ENCODE results near the gene ACAD8.
A peak's percentile ranks its signal among the peaks of the same experiment; 100 is the strongest.
"Not testable (repeated sequence)": the region's sequence is repeated elsewhere in the genome, so short reads cannot be mapped to it uniquely, and the experiment has no call there.

The ACAD8 gene

DNA sequence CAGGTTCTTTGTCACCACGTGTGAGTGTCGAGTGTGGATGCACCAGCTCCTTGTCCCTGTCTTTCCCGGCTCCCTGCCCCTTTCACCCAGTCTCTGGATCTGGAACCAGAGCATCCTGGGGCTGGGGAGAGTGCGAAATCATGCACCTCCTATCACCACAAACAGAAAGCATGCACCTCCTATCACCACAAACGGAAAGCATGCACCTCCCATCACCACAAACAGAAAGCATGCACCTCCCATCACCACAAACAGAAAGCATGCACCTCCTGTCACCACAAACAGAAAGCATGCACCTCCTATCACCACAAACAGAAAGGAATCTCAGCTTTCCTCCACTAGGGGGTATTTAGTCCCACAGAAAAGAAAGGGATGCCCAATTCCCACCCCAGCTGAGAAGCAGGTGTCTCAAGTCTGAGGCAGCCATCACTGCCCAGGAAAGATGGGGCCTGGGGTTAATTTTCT is 16.9 kb downstream of the ACAD8 start:
- DNase-seq = no peak

DNA sequence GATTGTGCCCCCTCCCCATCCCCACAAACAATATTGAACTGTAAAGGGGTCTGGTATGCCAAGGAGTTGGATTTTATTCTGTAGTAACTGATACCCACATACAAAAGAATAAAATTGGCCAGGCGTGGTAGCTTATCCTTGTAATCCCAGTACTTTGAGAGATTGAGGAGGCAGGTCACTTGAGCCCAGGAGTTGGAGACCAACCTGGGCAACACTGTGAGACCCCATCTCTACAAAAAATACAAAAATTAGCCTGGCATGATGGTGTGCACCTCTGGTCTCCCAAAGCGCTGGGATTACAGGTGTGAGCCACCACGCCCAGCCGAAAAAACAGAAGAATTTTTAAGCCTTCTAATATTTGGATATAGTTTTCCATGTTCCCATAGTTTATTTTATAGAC is 18.6 kb downstream of the ACAD8 start:
- no peak for DNase-seq

DNA sequence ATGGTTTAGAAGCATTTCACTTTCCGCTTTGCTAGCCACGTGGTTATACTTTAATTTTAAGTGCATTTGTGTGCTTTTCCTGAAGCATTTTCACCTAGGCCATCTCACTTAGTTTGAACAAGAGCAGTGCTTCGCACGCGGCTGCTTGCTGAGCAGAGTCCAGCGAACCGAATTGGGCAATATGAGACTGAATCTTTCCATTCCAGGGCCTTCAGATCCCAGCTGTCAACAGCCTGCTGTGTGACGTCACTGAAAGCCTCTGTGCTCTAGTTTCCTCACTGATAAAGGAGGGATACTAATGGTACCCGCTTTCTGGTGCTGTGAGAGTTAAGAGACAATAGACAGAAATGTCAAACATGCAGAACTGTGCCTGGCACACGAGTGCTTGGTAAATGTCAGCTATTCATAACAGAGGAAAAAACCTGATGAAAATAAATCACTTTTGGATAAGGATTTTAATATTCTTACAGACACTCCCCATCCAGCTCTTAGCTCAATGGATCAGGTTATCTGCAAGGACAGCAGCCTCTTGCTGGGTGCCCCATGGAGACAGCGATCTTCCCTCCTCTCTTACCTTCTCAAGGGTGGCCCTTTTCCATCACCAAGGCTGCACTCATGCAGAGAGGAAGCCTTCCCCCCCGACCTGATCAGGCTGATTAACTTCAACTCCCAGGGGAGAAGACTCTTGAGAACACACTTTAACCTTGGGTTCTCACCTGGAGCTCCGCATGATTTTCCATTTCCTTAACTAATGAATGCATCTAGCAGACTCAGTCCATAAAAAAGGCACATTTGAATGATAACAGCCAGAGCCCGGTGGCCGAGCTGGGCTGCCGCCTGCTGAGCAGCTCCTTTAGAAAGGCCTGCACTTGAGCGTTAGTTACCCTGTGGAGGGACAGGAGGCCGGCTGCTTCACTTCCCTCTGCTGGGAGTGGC is 19.3 kb downstream of the ACAD8 start:
- DNase-seq = no peak

DNA sequence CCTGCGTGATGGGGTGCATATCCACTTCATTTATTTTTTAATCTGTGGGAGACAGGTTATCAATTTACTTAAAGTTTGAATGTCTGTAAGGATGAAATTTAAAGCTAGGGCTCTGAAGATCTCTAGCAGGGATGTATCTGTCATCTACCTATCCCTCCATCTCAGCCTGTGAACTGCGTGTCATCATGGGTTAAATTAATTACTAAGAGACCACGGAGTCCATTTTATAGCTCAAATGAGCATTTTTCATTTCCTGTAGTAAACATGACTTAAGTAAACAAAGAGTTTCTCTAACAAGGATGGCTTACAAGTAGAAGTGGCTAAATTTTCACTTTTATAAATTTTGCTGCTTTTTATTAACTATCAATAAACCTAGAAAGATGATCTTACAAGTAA is 19.9 kb downstream of the ACAD8 start:
- DNase-seq = no peak

DNA sequence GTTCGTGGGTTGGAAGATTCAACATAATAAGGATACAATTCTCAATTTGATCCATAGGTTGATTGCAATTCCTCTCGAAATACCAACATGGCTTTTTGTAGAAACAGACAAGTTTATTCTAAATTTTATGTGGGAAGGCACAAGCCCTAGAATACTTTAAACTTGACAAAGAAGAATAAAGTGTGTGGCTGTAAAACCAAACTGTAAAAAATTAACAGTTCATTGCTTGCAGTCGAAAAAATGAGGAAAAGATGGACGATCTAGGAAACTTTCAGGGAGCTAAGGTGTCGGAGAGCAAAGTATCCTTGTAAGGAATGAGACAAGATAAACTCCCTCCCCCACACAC is 21.8 kb downstream of the ACAD8 start:
- no peak for DNase-seq

DNA sequence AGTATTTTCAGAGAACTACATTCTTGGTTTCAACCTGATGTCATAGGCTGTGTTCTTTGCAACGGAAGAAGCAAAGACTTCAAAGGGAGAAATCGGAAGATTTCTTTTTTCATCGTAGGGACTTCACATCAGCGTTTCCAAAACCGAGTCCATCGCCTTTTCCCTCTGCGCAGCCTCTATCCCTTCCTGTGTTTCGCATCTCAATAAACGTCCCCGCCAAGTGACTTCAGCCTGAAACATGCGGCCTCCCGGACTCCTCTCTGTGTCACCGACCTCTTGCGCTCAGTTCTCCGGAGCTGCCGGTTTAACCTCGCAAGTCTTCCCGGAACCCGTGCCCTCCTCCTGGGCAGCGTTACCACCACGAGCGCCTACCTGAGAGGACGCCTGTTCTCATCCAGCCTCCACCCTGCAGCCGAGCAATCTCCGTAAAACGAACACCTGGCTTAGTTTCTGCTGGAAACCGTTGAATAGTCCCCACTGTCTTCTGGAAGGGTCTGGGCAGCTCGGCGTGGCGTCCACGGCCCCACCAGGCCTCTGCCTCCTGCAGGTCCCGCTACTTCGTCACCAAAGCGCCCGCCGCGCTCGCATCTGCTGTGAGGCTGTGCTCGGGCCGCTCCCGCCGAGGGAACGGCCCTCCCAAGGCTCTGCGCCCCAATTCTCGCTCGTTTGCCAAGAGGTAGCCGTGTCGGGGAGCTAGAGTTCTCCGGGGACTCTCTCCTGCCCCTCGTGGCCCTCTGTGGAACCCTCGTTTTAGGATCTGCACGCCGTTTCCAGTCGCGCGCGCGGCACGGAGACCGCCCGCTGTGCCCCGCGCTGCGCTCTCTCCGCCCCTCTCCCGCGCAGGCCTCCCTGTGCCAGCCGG is 22.4 kb downstream of the ACAD8 start, which contains the start of gene GLB1L3:
TSS of gene GLB1L3 (plus strand) at position 846 of the 862 bp plus-strand sequence. CDS start 362 bp downstream, outside the sequence.
- DNase-seq = no peak

DNA sequence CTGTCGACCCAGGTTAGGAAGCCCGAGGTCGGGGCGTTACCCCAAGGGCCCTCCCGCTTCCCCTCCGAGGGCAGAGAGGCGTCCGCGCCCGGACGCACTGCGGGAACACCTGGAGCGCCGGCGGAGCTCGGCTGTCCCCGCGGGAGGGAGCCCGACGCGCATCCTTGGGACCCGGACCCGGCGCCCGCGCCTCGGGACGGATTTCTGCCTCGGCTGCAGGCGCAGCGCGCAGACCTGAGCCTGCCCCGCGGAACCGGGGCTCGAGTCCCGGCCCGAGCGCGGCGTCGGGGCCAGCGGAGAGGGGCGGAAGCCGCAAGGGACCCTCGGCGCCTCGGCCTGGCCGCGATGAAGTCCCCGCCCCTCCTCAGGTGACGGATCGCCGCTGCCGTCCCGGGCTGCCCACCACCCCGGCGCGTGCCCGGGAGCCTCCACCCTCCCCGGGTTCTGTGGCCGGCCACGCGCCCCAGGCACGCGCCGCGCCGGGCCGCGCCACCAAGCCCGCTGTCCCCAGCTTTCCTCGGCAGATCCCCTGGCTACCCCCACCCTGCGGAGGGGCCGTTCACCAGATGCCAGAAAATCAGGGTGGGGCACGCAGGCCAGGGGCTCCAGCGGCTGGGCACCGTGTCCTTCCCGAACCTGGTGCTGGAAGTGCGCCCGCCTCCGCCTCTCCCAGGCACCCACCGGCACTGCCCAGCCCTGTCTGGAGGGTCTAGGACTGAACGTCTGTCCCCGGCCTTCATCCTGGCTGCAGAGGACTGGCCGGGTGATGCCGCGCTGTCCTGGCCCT is 23.2 kb downstream of the ACAD8 start:
- no peak for DNase-seq

DNA sequence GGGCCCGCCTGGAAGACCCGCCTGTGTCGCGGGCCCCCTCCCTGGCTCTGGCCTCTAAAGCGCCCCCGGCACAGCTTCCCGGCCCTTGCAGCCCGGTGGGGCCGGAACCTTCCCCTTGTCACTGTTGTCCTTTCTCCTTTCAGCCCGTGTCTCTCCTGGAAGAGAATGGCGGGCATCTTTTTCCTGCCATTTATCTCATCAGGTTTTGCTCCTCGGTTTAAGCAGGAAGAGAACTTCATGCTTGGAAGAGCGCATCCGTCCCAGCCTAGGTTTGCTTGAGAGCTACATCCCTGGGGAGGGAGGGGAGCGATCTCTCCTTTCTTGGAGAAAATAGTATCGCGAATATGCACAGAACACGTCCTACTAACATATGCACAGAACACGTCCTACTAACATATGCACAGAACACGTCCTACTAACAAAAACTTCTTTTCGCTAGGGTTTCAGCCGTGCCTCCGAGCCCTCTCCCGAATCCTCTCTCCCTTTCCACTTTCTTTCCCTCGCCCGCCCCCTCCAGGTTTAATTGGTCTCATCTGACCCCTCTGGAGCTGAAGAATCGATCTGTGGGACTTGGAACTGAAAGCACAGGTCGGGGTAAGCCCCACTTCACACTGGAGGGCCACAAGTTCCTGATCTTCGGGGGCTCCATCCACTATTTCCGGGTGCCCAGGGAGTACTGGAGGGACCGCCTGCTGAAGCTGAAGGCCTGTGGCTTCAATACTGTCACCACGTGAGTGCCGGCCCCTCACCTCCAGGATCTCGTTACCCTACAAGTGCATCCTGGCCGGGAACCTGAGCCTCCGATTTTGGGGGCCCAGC is 24.0 kb downstream of the ACAD8 start:
- DNase-seq = no peak

DNA sequence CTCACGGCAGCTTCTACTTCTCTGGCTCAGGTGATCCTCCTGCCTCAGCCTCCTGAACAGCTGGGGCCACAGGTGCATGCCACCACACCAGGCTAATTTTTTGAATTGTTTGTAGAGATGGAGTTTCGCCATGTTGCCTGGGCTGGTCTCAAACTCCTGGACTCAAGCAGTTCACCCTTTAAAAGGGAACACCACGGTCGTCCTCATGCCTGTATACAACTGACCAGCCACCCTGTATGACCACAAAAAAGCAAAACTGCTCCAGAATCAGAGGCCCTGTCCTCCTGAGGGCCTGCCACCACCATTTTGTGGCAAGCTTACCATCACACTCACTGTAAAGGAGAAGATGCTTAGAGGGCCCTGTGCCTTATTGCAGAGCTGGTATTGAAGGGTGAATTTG is 25.0 kb downstream of the ACAD8 start:
- DNase-seq = no peak

DNA sequence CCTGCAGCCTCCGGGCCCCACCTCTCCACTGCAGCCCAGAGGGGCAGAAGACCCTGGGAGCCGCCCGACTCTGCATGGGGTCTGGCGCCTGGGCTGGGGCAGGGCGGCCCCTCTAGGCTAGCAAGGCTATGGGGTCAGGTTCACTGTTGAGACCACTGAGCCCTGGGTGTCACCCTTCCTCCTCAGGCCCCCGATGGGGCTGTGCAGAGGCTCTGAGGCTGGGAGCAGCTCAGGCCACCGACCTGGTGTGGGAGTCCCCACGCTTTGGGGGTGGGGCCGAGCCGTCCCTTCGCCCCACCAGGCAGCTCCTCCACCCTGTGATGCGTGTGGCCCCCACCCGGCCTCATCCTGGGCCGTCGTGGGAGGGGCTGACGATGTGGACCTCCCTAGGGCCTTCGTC is 28.3 kb downstream of the ACAD8 start:
- not testable (repeated sequence) for DNase-seq

DNA sequence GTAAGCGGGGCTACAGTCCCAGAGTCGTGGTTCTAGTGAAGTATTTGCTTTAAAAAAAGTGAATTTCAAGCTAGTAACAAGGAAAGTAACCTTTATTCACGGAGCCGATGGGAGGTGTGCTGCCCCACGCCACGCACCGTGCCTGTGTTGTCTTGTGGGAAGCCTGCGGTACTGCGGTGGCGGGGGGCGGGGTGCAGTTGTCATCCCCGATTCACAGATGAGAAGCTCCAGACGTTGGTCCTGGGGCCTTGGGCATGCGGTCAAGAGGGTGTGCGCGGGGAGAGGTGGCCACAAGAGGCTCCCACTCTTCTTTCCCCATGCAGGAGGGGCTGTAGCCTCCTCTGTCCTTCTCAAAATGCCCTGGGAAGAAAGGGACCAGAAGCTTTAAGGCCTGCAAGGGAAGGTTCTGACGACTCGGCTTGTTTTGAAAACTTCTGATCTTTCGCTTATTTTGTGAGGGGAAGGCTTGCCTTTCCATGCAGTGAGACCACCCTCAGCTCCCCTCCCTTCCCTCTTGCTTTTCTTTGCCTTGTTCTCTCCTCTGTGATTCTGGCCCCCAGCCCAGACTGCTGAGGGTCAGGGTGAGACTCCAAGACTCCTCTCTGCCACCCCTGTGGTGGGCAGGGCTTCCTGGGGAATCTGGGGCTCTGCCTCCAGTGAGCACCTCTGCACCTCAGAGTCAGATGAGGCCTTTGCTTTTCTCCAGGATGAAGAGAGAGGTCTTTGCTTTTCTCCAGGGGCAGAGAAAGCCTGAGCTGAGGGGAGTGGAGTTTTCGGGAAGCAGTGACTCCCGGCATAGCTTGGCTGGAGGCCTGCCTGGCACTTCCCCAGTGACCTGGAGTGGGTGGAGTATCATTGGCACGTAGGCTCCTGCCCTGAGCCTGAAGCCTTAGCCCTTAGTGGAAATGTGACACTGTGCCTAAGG is 29.0 kb downstream of the ACAD8 start:
- DNase-seq = no peak

DNA sequence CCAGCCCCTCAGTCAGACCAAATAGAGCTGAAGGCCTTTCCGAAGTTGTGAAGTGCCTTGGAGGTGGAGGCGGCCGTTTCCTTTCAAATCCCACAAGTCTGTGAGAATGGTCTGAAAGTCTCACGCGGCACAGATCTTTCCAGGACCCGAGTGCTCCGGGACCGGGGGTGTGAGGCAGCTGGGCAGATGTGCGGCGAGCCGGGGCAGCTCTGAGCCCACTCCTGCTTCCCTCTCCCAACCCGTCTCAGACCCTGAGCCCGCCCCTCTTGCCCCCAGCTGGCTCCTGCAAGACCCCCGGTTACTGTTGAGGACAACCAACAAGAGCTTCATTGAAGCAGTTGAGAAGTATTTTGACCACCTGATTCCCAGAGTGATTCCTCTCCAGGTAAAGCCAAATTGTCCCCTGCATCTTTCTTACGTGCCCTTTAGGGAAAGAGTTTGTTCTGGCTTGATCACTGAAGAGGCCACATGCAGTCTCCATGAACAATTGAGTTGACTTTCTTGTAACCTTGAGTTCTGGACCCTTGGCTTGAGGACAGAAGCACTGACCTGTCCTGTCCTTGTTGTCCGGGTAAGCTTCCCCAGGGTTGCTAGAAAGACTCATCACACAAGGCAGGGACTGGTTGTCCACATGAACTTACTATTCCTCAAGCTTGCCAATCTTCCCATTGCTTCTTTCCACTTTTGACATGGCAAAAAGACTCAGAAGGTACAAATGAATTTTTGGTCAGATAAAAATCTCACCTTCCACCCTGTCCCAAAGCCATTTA is 30.3 kb downstream of the ACAD8 start:
- DNase-seq = no peak

DNA sequence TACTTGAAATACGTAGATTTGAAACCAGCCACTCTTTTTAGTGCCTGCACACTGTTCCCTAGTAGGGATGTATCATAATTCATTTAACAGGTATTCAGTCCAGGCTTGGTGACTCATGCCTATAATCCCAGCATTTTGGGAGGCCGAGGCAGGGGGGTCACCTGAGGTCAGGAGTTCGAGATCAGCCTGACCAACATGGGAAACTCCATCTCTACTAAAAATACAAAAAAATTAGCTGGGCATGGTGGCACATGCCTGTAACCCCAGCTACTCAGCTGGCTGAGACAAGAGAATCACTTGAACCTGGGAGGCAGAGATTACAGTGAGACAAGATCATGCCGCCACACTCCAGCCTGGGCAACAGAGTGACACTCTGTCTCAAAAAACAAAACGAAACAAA is 31.0 kb downstream of the ACAD8 start:
- DNase-seq = not testable (repeated sequence)

DNA sequence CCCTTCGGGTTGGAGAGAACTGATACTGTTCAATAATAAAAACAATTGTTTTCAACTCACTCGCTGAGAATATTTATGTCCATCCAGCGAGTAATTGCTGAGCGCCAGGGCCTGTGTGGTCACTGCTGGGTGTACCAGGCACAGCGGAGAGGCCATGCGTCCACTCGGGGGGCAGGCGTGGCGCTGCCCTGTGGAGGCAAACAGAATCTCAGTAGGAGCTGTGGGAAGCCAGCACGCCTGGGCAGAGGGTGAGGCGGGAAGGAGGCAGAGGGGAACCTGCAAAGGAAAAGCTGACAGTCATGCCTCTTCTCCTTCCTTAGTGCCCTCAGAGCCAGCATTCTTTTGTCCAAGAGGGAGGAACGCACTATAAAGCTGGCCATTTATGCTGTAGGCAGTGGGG is 34.2 kb downstream of the ACAD8 start:
- no peak for DNase-seq

DNA sequence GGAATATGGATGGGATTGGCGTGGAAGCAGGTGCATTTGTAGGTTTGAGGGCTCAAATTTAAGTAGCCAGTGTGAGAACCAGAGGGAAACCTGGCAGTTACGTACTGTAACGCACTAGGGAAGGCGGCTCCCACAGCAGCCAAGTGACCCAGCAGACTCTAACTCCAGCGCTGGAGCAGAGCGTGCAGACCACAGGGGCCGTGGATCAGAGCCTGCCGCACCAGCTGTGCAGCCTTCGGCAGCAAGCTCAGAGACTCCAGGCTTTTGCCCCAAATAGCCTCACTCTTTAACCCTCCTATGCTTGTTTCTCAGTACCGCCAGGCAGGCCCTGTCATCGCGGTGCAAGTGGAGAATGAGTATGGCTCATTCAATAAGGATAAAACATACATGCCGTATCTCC is 35.1 kb downstream of the ACAD8 start:
- no peak for DNase-seq

DNA sequence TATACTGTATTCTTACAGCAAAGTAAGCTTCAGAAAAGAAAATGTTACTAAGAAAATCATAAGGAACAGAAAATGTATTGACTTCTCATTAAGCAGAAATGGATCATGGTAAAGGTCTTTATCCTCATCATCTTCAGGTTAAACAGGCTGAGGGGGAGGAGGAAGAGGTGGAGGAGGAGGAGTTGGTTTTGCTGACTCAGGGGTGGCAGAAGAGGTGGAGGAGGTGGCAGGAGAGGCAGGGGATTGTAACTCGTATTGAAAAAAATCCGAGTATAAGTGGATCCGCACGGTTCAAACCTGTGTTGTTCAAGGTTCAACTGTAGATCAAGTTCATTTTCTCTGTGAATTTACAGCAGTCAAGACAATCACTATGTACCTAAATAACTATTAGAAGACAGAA is 35.8 kb downstream of the ACAD8 start:
- DNase-seq = no peak

DNA sequence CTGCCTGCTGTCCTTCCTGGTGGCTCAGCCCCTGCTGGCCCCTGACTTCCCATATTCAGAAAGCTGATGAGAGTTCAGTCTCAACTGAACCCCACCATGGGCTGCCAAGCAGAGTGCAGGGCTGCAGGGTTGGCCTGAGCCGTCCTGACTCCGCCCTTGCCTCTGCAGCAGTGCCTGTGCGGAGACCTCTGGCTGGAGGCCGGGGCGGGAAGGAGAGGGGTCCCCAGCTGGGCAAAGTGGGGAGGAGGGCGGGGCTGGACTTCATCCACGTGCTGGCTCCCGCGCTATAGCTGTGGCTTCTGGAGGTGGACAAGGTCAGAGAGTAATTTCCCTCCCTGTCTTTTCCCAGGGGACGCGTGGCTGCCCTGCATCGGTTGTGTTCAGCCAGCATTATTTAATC is 36.4 kb downstream of the ACAD8 start:
- peak; percentile 46 for DNase-seq

DNA sequence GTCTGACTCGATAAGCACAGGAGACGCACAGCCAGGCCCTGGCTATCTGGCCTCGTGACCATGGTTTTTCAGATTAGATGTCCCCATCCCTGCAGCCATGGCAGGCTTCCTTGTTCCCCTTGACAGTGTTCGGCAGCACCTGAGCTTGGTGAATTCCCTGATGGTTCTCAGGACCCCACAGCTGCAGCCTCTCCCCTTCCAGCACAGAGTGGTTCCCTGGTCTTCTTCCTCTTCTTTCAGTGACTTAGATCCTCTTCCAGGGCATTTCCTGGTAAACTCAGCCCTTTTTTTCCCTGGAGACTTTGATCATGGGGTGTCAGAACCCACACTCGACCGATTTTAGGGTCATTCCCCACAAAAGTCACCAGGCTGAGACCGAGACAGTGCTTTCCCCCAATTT is 37.3 kb downstream of the ACAD8 start:
- DNase-seq = no peak

DNA sequence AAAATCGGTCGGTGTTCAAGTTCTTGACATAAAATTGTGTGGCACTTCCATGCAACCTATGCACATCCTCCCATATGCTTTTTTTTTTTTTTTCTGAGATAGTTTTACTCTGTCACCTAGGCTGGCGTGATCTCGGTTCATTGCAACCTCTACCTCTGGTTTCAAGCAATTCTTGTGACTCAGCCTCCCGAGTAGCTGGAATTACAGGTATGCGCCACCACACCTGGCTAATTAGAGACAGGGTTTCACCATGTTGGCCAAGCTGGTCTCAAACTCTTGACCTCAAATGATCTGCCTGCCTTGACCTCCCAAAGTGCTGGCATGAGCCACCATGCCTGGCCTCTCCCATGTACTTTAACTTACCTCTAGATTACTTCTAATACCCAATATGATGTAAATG is 37.8 kb downstream of the ACAD8 start:
- DNase-seq = no peak

DNA sequence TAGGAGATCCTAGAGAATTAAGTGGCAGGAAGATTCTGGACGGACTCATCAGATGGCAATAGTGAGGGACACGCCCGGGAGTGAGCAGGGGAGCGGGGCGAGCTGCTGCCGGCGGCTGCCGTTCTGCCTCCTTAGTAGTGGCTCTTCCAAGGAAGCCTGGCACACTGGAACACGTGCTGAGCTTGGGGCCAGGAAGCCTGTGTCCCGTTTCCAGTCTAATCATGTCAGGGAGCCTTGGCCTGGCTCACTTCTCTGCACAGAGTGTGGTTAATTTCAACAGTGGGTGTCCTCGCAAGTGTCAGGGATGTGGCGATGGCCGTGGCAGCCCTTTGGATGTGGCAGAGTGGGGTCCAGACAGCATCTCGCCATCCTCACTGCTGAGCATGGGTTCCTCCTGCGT is 39.3 kb downstream of the ACAD8 start:
- DNase-seq = no peak

Measured in femur (tissue), 1 donor.